H9 (cell line): Measurements from ENCODE around the gene TIMM22. TPM values are rescaled to one million over a fixed set of nuclear protein-coding genes. Genes with fewer than 3 reads are reported as not detected.
A peak's percentile ranks its signal among the peaks of the same experiment; 100 is the strongest.
"Not testable (repeated sequence)": the region's sequence is repeated elsewhere in the genome, so short reads cannot be mapped to it uniquely, and the experiment has no call there.

Source experiments
- DNase-seq: peaks from one replicate; pipeline ENCODE4 v3.0.0-alpha.2; 2017
- H2AFZ ChIP-seq: one replicate; pipeline ENCODE4 v1.6.1; 2013; ENCODE audit warnings: mild to moderate bottlenecking, low read length, control low read depth, moderate library complexity
- H2AK5ac ChIP-seq: 2 replicates; pipeline ENCODE4 v1.6.1; 2013; ENCODE audit warnings: low read length, control low read depth, mixed read lengths; ENCODE audit not compliant: insufficient read length
- H2BK120ac ChIP-seq: one replicate; pipeline ENCODE4 v1.6.1; 2013; ENCODE audit warnings: low read depth, mild to moderate bottlenecking, low read length, control low read depth, inconsistent platforms; ENCODE audit not compliant: poor library complexity, severe bottlenecking
- H2BK12ac ChIP-seq: 2 replicates; pipeline ENCODE4 v1.6.1; 2013; ENCODE audit warnings: low read length, control low read depth, mixed read lengths, low read depth; ENCODE audit not compliant: insufficient read length
- H2BK15ac ChIP-seq: 2 replicates; pipeline ENCODE4 v1.6.1; 2013; ENCODE audit warnings: low read depth, low read length, control low read depth
- H2BK20ac ChIP-seq: one replicate; pipeline ENCODE4 v1.6.1; 2013; ENCODE audit warnings: low read depth, mild to moderate bottlenecking, low read length, control low read depth, inconsistent platforms; ENCODE audit not compliant: poor library complexity, severe bottlenecking
- H2BK5ac ChIP-seq: 2 replicates; pipeline ENCODE4 v1.6.1; 2013; ENCODE audit warnings: low read length, control low read depth, mixed read lengths; ENCODE audit not compliant: insufficient read length
- H3K14ac ChIP-seq: 2 replicates; pipeline ENCODE4 v1.6.1; 2013; ENCODE audit warnings: low read length, control low read depth; ENCODE audit not compliant: insufficient read depth
- H3K18ac ChIP-seq: 2 replicates; pipeline ENCODE4 v1.6.1; 2013; ENCODE audit warnings: low read depth, mild to moderate bottlenecking, mixed read lengths, low read length, control low read depth; ENCODE audit not compliant: insufficient read length
- H3K23ac ChIP-seq: 2 replicates; pipeline ENCODE4 v1.6.1; 2013; ENCODE audit warnings: low read length, control low read depth, mixed read lengths, low read depth; ENCODE audit not compliant: insufficient read length
- H3K23me2 ChIP-seq: 2 replicates; pipeline ENCODE4 v1.6.1; 2013; ENCODE audit warnings: low read depth, mild to moderate bottlenecking, mixed read lengths, low read length, control low read depth; ENCODE audit not compliant: insufficient read length, poor library complexity, severe bottlenecking
- H3K27ac ChIP-seq: 2 replicates; pipeline ENCODE4 v1.5.1; 2013; ENCODE audit warnings: low read length, control low read depth, mixed read lengths, low read depth; ENCODE audit not compliant: insufficient read length
- H3K27me3 ChIP-seq: 2 replicates; pipeline ENCODE4 v1.6.1; 2013; ENCODE audit warnings: low read length, control low read depth, inconsistent platforms; ENCODE audit not compliant: insufficient read depth
- H3K4ac ChIP-seq: 2 replicates; pipeline ENCODE4 v1.6.1; 2013; ENCODE audit warnings: low read depth, mild to moderate bottlenecking, control low read depth, inconsistent platforms, low read length, moderate library complexity
- H3K4me1 ChIP-seq: 2 replicates; pipeline ENCODE4 v1.6.1; 2013; ENCODE audit warnings: low read length, control low read depth, inconsistent platforms; ENCODE audit not compliant: insufficient read depth
- H3K4me2 ChIP-seq: 2 replicates; pipeline ENCODE4 v1.6.1; 2013; ENCODE audit warnings: low read length, control low read depth, mixed read lengths; ENCODE audit not compliant: insufficient read length, insufficient read depth
- H3K56ac ChIP-seq: 2 replicates; pipeline ENCODE4 v1.6.1; 2013; ENCODE audit warnings: low read depth, mild to moderate bottlenecking, mixed read lengths, low read length, control low read depth; ENCODE audit not compliant: insufficient read length
- H3K79me1 ChIP-seq: 2 replicates; pipeline ENCODE4 v1.6.1; 2013; ENCODE audit warnings: low read depth, mild to moderate bottlenecking, moderate library complexity, low read length, control low read depth, inconsistent platforms; ENCODE audit not compliant: insufficient read depth, poor library complexity, severe bottlenecking
- H3K79me2 ChIP-seq: 2 replicates; pipeline ENCODE4 v1.6.1; 2013; ENCODE audit warnings: low read length, control low read depth, inconsistent platforms; ENCODE audit not compliant: insufficient read depth
- H3K9ac ChIP-seq: 2 replicates; pipeline ENCODE4 v1.6.1; 2013; ENCODE audit warnings: low read length, control low read depth, mixed read lengths; ENCODE audit not compliant: insufficient read length; ENCODE audit errors: extremely low read depth
- H3K9me3 ChIP-seq: one replicate; pipeline ENCODE4 v1.6.1; 2013; ENCODE audit warnings: low read depth, low read length, inconsistent platforms; ENCODE audit not compliant: control insufficient read depth
- H3T11ph ChIP-seq: one replicate; pipeline ENCODE4 v1.6.1; 2013; ENCODE audit warnings: mild to moderate bottlenecking, low read length, control low read depth, inconsistent platforms
- H4K20me1 ChIP-seq: one replicate; pipeline ENCODE4 v1.6.1; 2013; ENCODE audit not compliant: control insufficient read depth, insufficient read length, insufficient read depth
- H4K5ac ChIP-seq: 2 replicates; pipeline ENCODE4 v1.6.1; 2013; ENCODE audit warnings: low read depth, mild to moderate bottlenecking, mixed read lengths, low read length, control low read depth; ENCODE audit not compliant: insufficient read length
- H4K8ac ChIP-seq: replicated peaks from 2 replicates; pipeline ENCODE4 v1.6.1; 2013; ENCODE audit warnings: low read length, control low read depth, mixed read lengths, low read depth; ENCODE audit not compliant: insufficient read length
- H4K91ac ChIP-seq: 2 replicates; pipeline ENCODE4 v1.6.1; 2013; ENCODE audit warnings: low read depth, mild to moderate bottlenecking, moderate library complexity, mixed read lengths, low read length, control low read depth; ENCODE audit not compliant: insufficient read length
- H3K27ac Mint-ChIP-seq, 3 experiments: 2 replicates in 2 of 3; 3 replicates in 1 of 3; pipeline ENCODE4 v1.8.0; 2020 to 2021; ENCODE audit warnings: mixed read lengths in 3 of 3, mild to moderate bottlenecking in 1 of 3, moderate library complexity in 1 of 3
- H3K27me3 Mint-ChIP-seq: 2 replicates; pipeline ENCODE4 v1.8.0; 2021; ENCODE audit warnings: low read depth, mild to moderate bottlenecking, moderate library complexity, mixed read lengths
- H3K36me3 Mint-ChIP-seq, 3 experiments: 2 replicates in 2 of 3; 3 replicates in 1 of 3; pipeline ENCODE4 v1.8.0; 2020 to 2021; ENCODE audit warnings: low read depth in 3 of 3, mixed read lengths in 3 of 3; ENCODE audit not compliant: insufficient read depth in 1 of 3
- H3K4me1 Mint-ChIP-seq, 2 experiments: 2 replicates each; pipeline ENCODE4 v1.8.0; 2020; ENCODE audit warnings: mixed read lengths in 2 of 2
- H3K4me3 Mint-ChIP-seq, 2 experiments: 2 replicates in 1 of 2; 3 replicates in 1 of 2; pipeline ENCODE4 v1.8.0; 2020 to 2021; ENCODE audit warnings: mild to moderate bottlenecking in 2 of 2, mixed read lengths in 2 of 2, moderate library complexity in 1 of 2
- H3K9me3 Mint-ChIP-seq, 2 experiments: 2 replicates in 1 of 2; 3 replicates in 1 of 2; pipeline ENCODE4 v1.8.0; 2020; ENCODE audit warnings: mild to moderate bottlenecking in 2 of 2, mixed read lengths in 2 of 2, moderate library complexity in 1 of 2
- CTCF ChIP-seq: fragments of 200-600 bp; sonication (generic); conservative IDR thresholded peaks from 3 replicates; pipeline ENCODE4 v1.8.0; 2021; ENCODE audit warnings: antibody characterized with exemption, mild to moderate bottlenecking
- WGBS: extraction: QIAGEN DNeasy Blood & Tissue Kit; methylation state at CpG from one replicate; pipeline ENCODE4 v1.1.7; 2013; ENCODE audit warnings: missing lambda C conversion rate, low lambda C conversion rate, mixed read lengths; ENCODE audit not compliant: insufficient read length; ENCODE audit errors: extremely low coverage; 5-methylcytosine and 5-hydroxymethylcytosine counted together
- total RNA-seq: library from RNA; stranded (reverse); gene quantifications from 2 replicates; pipeline ENCODE4 v1.2.1, GENCODE V29; 2021

Gene TIMM22
- total RNA-seq, 1 experiment from 2014 or later: 23.0 TPM

GRCh38 chr17:973053-973452 is 23.9 kb upstream of the TIMM22 start:
- Histone ChIP-seq H3K27me3 (no peaks in the 10 kb centered on the region), H2BK12ac (no peak overlapping the region), H2AFZ (no peak overlapping the region), H3K4me1 (peaks cover 11% of the 10 kb centered on the region), H4K5ac (no peak overlapping the region), H4K8ac (no peak overlapping the region), H3K4ac (no peak overlapping the region), H2BK20ac (no peak overlapping the region), H2AK5ac (no peak overlapping the region), H3K9ac (no peak overlapping the region), H3K23me2 (peaks cover 6% of the 10 kb centered on the region), H3K56ac (no peak overlapping the region), H4K91ac (no peak overlapping the region), H3K18ac (no peak overlapping the region), H3K9me3 (no peaks in the 10 kb centered on the region), H3K79me1 (peaks cover 6% of the 10 kb centered on the region), H3K27ac (no peak overlapping the region), H3K4me2 (no peak overlapping the region), H3K79me2 (peaks cover 44% of the 10 kb centered on the region), H4K20me1 (no peaks in the 10 kb centered on the region), H3T11ph (no peak overlapping the region), H3K23ac (no peak overlapping the region), H2BK15ac (no peak overlapping the region), H2BK5ac (no peak overlapping the region), H3K14ac (no peak overlapping the region), H2BK120ac (no peak overlapping the region)
- peaks cover 9 to 24% (median 22%) of the 10 kb centered on the region in 3 experiments for H3K36me3 Mint-ChIP-seq
- peaks cover 60 to 69% of the 10 kb centered on the region in 2 experiments for H3K4me1 Mint-ChIP-seq
- H3K9me3 Mint-ChIP-seq: no peaks in the 10 kb centered on the region; a peak in 1 of 5 replicates
- H3K27me3 Mint-ChIP-seq: no peaks in the 10 kb centered on the region
- no peak overlapping the region for H3K4me3 Mint-ChIP-seq
- peak; percentile 75 for DNase-seq
- H3K27ac Mint-ChIP-seq: peak overlapping the region; percentile 6 to 37 (median 21); a peak in 5 of 7 replicates
- no peak for TF ChIP-seq CTCF
- WGBS: no CpG with 5 or more reads among the region's 12 CpGs

- not testable (repeated sequence) for H3K56ac ChIP-seq, H3K79me1 ChIP-seq, H4K20me1 ChIP-seq, H2AFZ ChIP-seq, H3K27ac ChIP-seq, H3K4ac ChIP-seq, H3K14ac ChIP-seq, H3K4me2 ChIP-seq, H2AK5ac ChIP-seq, H2BK15ac ChIP-seq, H2BK12ac ChIP-seq, H2BK20ac ChIP-seq, H4K91ac ChIP-seq, H2BK120ac ChIP-seq, H3K9me3 ChIP-seq, H3K9ac ChIP-seq, H4K8ac ChIP-seq, H3K27me3 Mint-ChIP-seq, H3T11ph ChIP-seq, H3K9me3 Mint-ChIP-seq, H4K5ac ChIP-seq, DNase-seq, H2BK5ac ChIP-seq, H3K27ac Mint-ChIP-seq, H3K27me3 ChIP-seq, H3K4me3 Mint-ChIP-seq, H3K23ac ChIP-seq, H3K18ac ChIP-seq
- peaks cover 11% of the 10 kb centered on the region for H3K4me1 ChIP-seq
- peaks cover 34% of the 10 kb centered on the region for H3K79me2 ChIP-seq
- Mint-ChIP-seq H3K4me1 (peaks cover 48 to 59% of the 10 kb centered on the region in 2 experiments), H3K36me3 (peaks cover 4 to 11% (median 10%) of the 10 kb centered on the region in 3 experiments; a peak in 6 of 7 replicates)
- peaks cover 12% of the 10 kb centered on the region for H3K23me2 ChIP-seq
- WGBS: no CpG with 5 or more reads among the region's 2 CpGs
Measured at GRCh38 chr17:974778-975177, 22.2 kb upstream of the TIMM22 start.
